Medulla oblongata (tissue), 1 donor: Measurements from ENCODE around the gene FGR.

Source experiments
- DNase-seq: peaks from one replicate; pipeline ENCODE4 v3.0.0-alpha.2; 2015; ENCODE audit errors: extremely low spot score

Gene FGR

GRCh38 chr1:27588256-27589232 lies 46.4 kb downstream of the FGR start:
- DNase-seq: no peak

DNA sequence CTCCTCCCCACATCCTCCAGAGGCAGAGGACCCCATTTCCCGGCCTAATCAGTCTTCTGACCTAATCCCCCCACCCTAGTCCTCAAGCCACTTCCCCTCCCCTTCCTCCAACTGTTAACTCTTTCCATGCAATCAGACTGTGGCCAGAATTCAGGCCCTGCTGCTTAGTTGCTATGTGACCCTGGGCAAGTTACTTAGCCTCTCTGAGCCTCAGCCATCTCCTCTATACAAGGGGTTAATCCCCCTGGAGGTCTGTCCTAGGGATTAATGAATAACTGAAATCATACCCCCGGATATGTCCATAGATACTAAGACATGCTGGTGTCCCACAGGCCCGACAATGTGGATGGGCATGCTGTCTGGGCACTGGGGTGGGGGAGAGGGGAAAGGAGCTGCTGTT lies 49.3 kb downstream of the FGR start:
- no peak for DNase-seq

DNA sequence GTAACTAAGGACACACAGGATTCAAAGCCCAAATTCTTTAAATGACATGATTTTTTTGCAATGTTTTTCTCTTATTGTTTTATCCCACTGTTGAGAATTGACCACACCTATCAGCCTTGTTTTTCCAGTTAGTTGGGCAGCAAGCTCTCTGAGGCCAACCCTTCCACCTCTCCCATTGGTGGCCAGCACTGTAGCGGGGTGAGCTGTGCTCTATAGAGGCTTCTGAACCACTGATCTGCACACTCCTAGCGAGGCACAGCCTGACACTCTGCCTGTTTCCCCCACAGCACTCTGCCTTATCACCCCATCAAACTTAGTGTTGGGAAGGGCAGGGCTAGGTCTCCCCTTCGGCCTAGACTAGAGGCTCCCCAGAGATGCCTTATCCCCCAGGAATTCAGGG lies 50.5 kb downstream of the FGR start:
- no peak for DNase-seq

DNA sequence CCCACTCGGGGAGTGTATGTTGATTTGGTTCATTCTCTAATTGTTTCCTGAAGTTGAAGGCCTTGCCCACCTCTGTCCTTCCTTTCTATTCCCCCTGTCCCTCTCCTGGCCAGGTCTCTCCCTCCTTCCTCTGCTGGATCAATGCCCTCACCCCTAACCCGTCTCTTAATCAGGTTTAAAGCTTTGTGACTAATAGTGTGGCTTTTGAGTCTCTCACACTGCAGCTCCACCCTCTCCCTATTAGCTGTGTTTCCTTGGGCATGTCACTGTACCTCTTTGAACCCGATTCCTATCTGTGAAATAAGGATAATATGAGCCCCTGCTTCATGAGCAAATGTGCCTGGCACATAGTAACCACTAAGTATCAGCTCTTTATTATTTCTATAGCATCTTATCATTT lies 51.5 kb downstream of the FGR start:
- no peak for DNase-seq

GRCh38 chr1:27581823-27582243 lies 53.2 kb downstream of the FGR start:
- no peak for DNase-seq

DNA sequence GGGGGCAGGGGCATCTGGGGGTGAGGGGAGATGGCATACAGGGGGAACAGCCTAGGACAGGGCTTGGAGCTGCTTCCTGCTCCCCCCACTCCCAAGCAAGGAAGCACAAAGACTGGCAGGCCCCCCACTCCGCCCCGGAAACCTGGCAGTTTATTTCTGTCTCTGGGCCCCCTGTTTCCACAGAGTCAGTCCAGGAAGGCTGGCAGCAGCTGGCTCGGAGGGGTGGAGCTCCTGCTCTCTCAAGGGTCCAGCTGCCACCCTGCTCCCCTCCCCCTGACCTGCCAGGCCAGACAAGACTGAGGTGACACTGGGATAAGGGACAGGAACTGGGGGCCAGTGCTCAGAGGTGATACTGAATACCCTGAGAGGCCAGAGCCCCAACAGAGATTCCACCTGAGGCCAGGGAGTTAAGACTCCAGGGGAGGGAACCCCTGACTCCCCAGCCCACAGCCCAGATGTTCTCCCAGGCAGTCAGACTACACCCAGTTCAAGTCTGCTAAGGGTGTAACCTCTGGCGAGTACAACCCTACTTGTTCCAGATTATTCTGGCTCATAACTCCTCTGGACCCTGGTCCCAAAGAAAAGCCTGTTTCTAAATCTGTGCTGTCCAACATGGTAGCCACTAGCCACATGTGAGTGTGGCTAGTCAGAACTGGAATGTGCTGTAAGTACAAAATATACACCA lies 57.3 kb downstream of the FGR start:
- no peak for DNase-seq

GRCh38 chr1:27576806-27577227 lies 58.2 kb downstream of the FGR start:
- DNase-seq: no peak

- no peak for DNase-seq
Measured at GRCh38 chr1:27575840-27576331, 59.1 kb downstream of the FGR start.

GRCh38 chr1:27574871-27575831 lies 59.8 kb downstream of the FGR start:
- no peak for DNase-seq

- DNase-seq: no peak
Measured at GRCh38 chr1:27574001-27574781, 60.8 kb downstream of the FGR start.

DNA sequence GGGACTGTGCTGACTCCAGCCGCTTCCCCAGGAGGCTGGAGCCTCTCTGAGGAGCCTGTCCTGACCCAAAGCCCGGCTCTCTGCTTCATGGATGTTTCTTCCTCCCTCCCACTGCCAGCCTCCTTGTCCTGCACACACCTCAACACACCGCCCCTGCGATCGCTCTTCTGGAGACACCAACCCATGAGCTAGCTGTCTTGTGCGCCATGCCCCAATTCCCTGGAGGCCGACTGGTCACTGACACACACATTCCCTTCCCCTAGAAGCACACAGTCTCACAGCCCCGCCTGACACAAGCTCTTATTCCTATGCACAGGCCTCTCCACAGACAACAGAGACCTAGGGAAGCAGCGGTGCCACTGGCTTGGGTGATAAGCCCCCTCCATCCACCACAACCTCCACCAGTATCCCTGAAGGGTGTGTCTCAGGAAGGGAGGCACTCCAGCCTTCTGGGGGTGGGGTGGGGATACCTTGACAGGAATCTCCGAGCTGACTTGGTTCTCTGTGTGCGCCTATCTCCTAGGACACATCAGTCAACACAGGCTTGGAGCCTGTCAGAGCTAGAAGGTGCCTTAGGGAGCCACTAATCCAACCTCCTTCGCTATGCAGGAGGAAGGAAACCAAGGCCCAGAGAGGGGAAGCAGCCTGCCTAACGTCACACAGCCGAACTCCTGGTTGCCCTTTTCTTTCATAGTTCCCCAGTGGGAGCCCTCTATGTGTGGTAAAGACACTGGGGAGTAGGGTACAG lies 62.1 kb downstream of the FGR start:
- no peak for DNase-seq

- no peak for DNase-seq
Measured at GRCh38 chr1:27572019-27572678, 62.8 kb downstream of the FGR start.

DNA sequence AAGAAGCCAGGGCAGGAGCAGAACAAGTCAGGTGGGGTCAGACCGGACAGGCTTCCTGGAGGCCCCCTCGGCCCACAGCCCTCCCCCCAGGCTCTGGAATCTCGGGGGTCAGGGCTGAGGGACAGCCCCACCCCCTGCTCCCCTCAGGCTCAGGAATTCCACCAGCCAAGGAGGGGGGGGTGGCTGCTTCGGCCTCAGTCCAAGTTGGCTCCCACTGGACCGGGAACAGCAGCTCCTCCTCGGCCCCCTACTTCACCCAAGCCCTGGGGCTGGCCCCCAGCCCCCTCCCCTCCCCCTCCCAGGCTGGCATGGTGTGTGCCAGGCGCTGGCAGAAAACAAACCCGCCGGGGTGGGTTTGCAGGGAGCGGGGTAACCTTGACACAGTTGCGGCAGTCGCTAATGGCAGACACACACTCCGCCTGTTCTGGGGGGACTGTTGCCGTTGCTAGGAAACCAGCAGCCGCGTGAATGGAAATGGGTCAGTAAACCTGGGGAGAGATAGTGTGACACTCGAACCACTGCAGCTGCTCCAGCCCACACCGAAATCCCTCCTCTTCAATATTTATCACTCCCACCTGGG lies 63.5 kb downstream of the FGR start:
- no peak for DNase-seq

GRCh38 chr1:27570784-27571183 lies 64.2 kb downstream of the FGR start:
- DNase-seq: no peak

GRCh38 chr1:27570356-27570755 lies 64.6 kb downstream of the FGR start:
- no peak for DNase-seq

DNA sequence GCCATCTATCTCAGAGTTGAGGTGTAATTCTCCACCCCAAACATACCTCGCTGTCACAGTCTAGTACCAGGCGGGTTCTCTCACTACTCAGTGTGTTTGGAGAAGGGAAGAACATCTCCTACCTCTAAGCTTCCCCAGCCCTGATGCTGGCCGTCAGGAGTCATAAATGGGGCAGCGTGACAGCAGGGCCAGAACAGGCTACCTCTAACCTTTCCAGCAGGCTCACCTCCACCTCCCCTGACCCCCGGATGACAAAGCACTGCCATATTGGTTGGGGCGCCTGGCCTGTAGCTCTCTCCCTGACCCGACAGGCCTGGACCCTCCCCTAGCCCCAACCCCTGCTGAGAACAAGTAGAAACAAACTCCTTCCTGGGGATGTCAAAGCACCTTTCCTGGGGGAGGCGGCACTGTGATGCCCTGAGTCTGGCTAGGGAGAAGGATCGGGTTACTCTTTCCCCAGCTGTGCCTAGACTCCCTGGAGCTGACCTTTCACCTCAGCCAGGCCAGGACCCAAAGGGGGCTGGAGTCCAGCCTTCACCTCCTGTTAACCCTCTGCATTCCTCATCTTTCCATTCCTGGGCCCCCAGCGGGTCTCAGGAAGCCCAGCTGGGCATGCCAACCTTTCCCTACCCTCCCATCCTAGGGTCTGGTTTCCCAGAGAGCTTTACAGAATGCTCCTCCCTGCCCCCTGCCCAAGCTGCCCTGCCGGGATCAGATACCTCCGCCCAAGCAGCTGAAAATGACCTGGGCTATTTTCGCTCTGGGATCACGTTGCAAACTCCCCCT lies 65.3 kb downstream of the FGR start:
- DNase-seq: no peak

- no peak for DNase-seq
Measured at GRCh38 chr1:27569088-27569460, 65.9 kb downstream of the FGR start.

DNA sequence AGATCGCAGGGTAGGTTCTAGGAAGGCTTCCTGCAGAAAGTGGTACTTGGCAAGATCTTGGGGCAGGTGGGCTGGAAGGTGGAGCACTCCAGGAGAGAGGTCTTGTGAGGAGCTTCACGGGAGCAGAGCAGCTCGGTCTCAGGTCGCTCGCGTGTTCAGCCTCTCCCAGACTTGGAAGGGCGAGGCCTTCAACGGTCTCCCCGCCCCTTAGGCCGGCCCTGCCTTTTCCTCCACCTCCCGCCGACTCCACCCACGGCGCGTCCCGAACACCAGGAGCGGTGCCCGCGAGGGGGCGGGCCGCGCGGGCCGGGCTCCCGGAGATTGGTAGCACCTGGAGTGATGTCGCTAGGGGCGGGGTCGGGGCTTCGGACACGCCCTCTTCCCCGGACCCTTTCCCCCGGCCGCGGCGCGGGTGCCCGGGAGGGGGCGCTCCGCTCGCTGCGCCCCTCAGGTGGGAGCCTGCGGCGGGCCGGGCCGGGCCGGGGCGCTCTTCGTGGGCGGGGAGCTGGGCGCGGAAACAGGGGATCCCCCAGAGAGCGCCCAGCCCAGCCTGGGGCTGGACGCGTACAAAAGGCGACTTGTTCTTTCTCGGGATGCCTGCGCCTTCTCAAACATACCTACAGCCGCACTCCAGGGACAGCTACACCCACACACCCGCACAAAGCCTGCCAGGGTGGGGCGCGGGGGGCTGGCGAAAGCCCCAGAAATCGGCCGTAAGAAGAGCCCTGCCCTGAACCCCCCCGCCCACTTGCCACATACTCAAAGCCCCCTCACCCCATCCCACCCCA lies 66.5 kb downstream of the FGR start:
- peak; percentile 76 for DNase-seq
